HCT116 (cell line): ENCODE data around the gene NHSL1. TPM values are rescaled to one million over a fixed set of nuclear protein-coding genes. Genes with fewer than 3 reads are reported as not detected.

Experiments used
- ATAC-seq: fragments of 200-7000 bp; cut with Tn5 transposase; 2 replicates; pipeline ENCODE4 v1.9.1; 2020; ENCODE audit warnings: mild to moderate bottlenecking, moderate library complexity
- BruUV-seq: library from RNA; stranded (reverse); fragments of 400-500 nt; replicated peaks from 2 replicates; lab custom pipeline; 2021; lab: Mats Ljungman, UMichigan
- CTCF ChIA-PET: fragments of 300-600 bp; sonication (Branson Sonifier 250); formaldehyde crosslinking; loops from one replicate; lab custom pipeline; 2021; ENCODE audit warnings: antibody characterized with exemption; lab: Charles Lee
- POLR2A ChIA-PET: fragments of 300-600, 350-600 bp; sonication (Branson Sonifier 250); formaldehyde crosslinking; loops from one replicate; lab custom pipeline; 2021; ENCODE audit warnings: antibody characterized with exemption; lab: Charles Lee
- RAD21 ChIA-PET, 2 experiments: fragments of 300-600 bp; sonication (Branson Sonifier 250); formaldehyde crosslinking; loops; one replicate each; lab custom pipeline; 2023; ENCODE audit warnings: low total read pairs in 2 of 2; ENCODE audit not compliant: uncharacterized antibody in 2 of 2, unreplicated experiment in 2 of 2, low non-redundant PET in 1 of 2; lab: Charles Lee
- DNase-seq: peaks from one replicate; pipeline ENCODE4 v3.0.0-alpha.2; 2010; ENCODE audit warnings: low read depth, low spot score
- H2AFZ ChIP-seq: fragments of 200-600 bp; shearing (Covaris generic), sonication (generic); 2 replicates; pipeline ENCODE4 v1.6.1; 2017; ENCODE audit warnings: low read depth, mixed run types, mixed read lengths, antibody characterized with exemption, low read length; ENCODE audit not compliant: poor library complexity, severe bottlenecking
- H3K27ac ChIP-seq: 2 replicates; pipeline ENCODE4 v1.5.1; 2012; ENCODE audit warnings: low read depth, low read length
- H3K27me3 ChIP-seq: fragments of 200-600 bp; sonication (generic); 2 replicates; pipeline ENCODE4 v1.6.1; 2016; ENCODE audit warnings: mixed run types, low read length, mixed read lengths; ENCODE audit not compliant: insufficient read depth
- H3K36me3 ChIP-seq, 2 experiments: fragments of 200-500 bp in 1 of 2; fragments of 200-600 bp in 1 of 2; sonication (Bioruptor generic) in 1 of 2; sonication (generic) in 1 of 2; 2 replicates each; pipeline versions ENCODE4 v1.5.1 to v1.6.1; 2014 to 2016; ENCODE audit warnings: low read length in 2 of 2, inconsistent platforms in 1 of 2, mixed read lengths in 1 of 2, mixed run types in 1 of 2; ENCODE audit not compliant: insufficient read depth in 2 of 2, control insufficient read depth in 1 of 2
- H3K4me1 ChIP-seq, 2 experiments: fragments of 200-600 bp in 1 of 2; sonication (generic) in 1 of 2; 2 replicates each; pipeline versions ENCODE4 v1.5.1 to v1.6.1; 2012 to 2017; ENCODE audit warnings: low read length in 2 of 2, inconsistent platforms in 1 of 2, mild to moderate bottlenecking in 1 of 2, mixed read lengths in 1 of 2, mixed run types in 1 of 2, moderate library complexity in 1 of 2; ENCODE audit not compliant: insufficient read depth in 2 of 2, control insufficient read depth in 1 of 2
- H3K4me2 ChIP-seq: fragments of 200-600 bp; sonication (generic); 2 replicates; pipeline ENCODE4 v1.6.1; 2017; ENCODE audit warnings: mixed run types, low read length, mixed read lengths
- H3K4me3 ChIP-seq, 2 experiments: fragments of 200-600 bp in 1 of 2; sonication (generic) in 1 of 2; replicated peaks in 1 of 2; 2 replicates each; pipeline ENCODE4 v1.5.1; 2011 to 2016; ENCODE audit warnings: low read length in 2 of 2, control low read depth in 1 of 2, low read depth in 1 of 2, mild to moderate bottlenecking in 1 of 2, mixed read lengths in 1 of 2, mixed run types in 1 of 2
- H3K79me2 ChIP-seq: fragments of 200-600 bp; sonication (generic); 2 replicates; pipeline ENCODE4 v1.6.1; 2017; ENCODE audit warnings: mild to moderate bottlenecking, mixed run types, low read length, moderate library complexity, mixed read lengths; ENCODE audit not compliant: insufficient read depth
- H3K9ac ChIP-seq: fragments of 200-600 bp; sonication (generic); 2 replicates; pipeline ENCODE4 v1.6.1; 2016; ENCODE audit warnings: low read length, mixed read lengths
- H3K9me2 ChIP-seq: fragments of 200-600 bp; sonication (generic), shearing (Covaris generic); 2 replicates; pipeline ENCODE4 v1.6.1; 2017; ENCODE audit warnings: mixed run types, mild to moderate bottlenecking, moderate library complexity; ENCODE audit not compliant: insufficient read depth
- H3K9me3 ChIP-seq, 2 experiments: fragments of 200-500 bp in 1 of 2; fragments of 200-600 bp in 1 of 2; sonication (Bioruptor generic) in 1 of 2; sonication (generic) in 1 of 2; 2 replicates each; pipeline ENCODE4 v1.6.1; 2014 to 2017; ENCODE audit warnings: low read length in 2 of 2, mixed read lengths in 2 of 2, inconsistent platforms in 1 of 2, low read depth in 1 of 2, mild to moderate bottlenecking in 1 of 2, mixed run types in 1 of 2, moderate library complexity in 1 of 2; ENCODE audit not compliant: control insufficient read depth in 1 of 2, insufficient read depth in 1 of 2
- H4K20me1 ChIP-seq: fragments of 200-600 bp; sonication (generic), shearing (Covaris generic); 2 replicates; pipeline ENCODE4 v1.6.1; 2017; ENCODE audit warnings: mixed run types, mild to moderate bottlenecking, moderate library complexity; ENCODE audit not compliant: insufficient read depth
- CBX3 ChIP-seq: IDR thresholded peaks from 2 replicates; pipeline ENCODE4 v1.6.1; 2012; ENCODE audit warnings: low read depth
- EGR1 ChIP-seq: IDR thresholded peaks from 2 replicates; pipeline ENCODE4 v1.6.1; 2012; ENCODE audit warnings: low read depth
- EZH2 ChIP-seq: fragments of 200-600 bp; sonication (generic); IDR thresholded peaks from 2 replicates; pipeline ENCODE4 v1.6.1; 2017; ENCODE audit warnings: antibody characterized with exemption, mixed run types
- EZH2phosphoT487 ChIP-seq: fragments of 200-600 bp; IDR thresholded peaks from 2 replicates; pipeline ENCODE4 v1.6.1; 2018; ENCODE audit warnings: antibody characterized with exemption, borderline replicate concordance
- JUND ChIP-seq: IDR thresholded peaks from 2 replicates; pipeline ENCODE4 v1.6.1; 2012
- POLR2A ChIP-seq: IDR thresholded peaks from 2 replicates; pipeline ENCODE4 v1.7.0; 2011; ENCODE audit warnings: borderline replicate concordance; ENCODE audit not compliant: insufficient read depth, insufficient read length; ENCODE audit errors: extremely low read depth
- POLR2AphosphoS5 ChIP-seq: IDR thresholded peaks from 2 replicates; pipeline ENCODE4 v1.6.1; 2011; ENCODE audit warnings: mild to moderate bottlenecking, low read depth, low read length, moderate library complexity
- RAD21 ChIP-seq: IDR thresholded peaks from 2 replicates; pipeline ENCODE4 v1.6.1; 2012; ENCODE audit warnings: low read depth, mild to moderate bottlenecking
- SIN3A ChIP-seq: IDR thresholded peaks from 2 replicates; pipeline ENCODE4 v1.6.1; 2012; ENCODE audit warnings: low read depth
- TCF7L2 ChIP-seq: IDR thresholded peaks from 2 replicates; pipeline ENCODE4 v1.7.0; 2011; ENCODE audit warnings: borderline replicate concordance, inconsistent platforms; ENCODE audit not compliant: insufficient read depth, insufficient read length; ENCODE audit errors: extremely low read depth
- YY1 ChIP-seq: IDR thresholded peaks from 2 replicates; pipeline ENCODE4 v1.6.1; 2011; ENCODE audit warnings: low read length, low read depth, moderate library complexity, mild to moderate bottlenecking; ENCODE audit not compliant: insufficient replicate concordance; ENCODE audit errors: extremely low read depth
- ZFX ChIP-seq: fragments of 450-650 bp; IDR thresholded peaks from 2 replicates; pipeline ENCODE4 v1.6.1; 2017
- ZNF274 ChIP-seq: fragments of 200-500 bp; sonication (Bioruptor generic); IDR thresholded peaks from 2 replicates; pipeline ENCODE4 v1.6.1; 2014; ENCODE audit warnings: mild to moderate bottlenecking, low read depth, low read length, inconsistent platforms
- intact Hi-C: fragments of 100-400 bp; cut with micrococcal nuclease; formaldehyde crosslinking; loops from 2 replicates; pipeline ENCODE4 v1.10.0; 2022
- total RNA-seq: library from RNA; stranded (reverse); gene quantifications from one replicate; pipeline ENCODE4 v1.2.1, GENCODE V29; 2021; ENCODE audit not compliant: unreplicated experiment
- TF ChIP-seq, protein P1 (sequence below), 3 experiments: fragments of 200-600 bp in 1 of 3; sonication (generic) in 1 of 3; IDR thresholded peaks in 2 of 3; conservative IDR thresholded peaks in 1 of 3; 2 replicates each; pipeline ENCODE4 v1.5.1; 2012 to 2017; ENCODE audit warnings: low read depth in 2 of 3, low read length in 2 of 3, antibody characterized with exemption in 1 of 3, borderline replicate concordance in 1 of 3, control low read depth in 1 of 3, mild to moderate bottlenecking in 1 of 3, mixed read lengths in 1 of 3, mixed run types in 1 of 3, moderate library complexity in 1 of 3; ENCODE audit not compliant: insufficient read depth in 1 of 3
- TF ChIP-seq, protein P2 (sequence below): IDR thresholded peaks from 2 replicates; pipeline ENCODE4 v1.6.1; 2011; ENCODE audit warnings: mild to moderate bottlenecking, low read length, moderate library complexity; ENCODE audit not compliant: insufficient replicate concordance; ENCODE audit errors: extremely low read depth

The NHSL1 gene
- total RNA-seq, 1 experiment from 2014 or later = 15.4 TPM

DNA sequence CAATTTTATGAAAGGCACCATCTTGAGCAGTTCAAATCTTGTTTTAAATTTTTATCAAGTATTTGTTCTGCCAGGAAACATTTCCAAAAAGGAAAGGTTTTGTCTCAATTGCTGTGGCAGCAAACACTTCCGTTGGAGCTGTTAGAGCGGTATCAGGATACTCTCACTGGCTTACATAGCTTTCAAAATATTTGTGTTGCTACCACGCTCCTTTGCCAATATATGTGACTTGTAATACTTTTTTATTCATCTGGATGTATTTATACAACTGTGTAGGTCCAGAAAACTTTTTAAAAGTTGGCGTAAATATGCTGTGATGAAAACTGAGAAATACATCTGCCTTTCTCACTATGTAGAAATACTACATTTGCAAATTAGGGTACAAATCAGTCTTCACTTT is 37.8 kb upstream of the NHSL1 start:
- Histone ChIP-seq H4K20me1 (no peaks in the 10 kb centered on the region), H3K9ac (no peak overlapping the region), H3K9me3 (no peaks in the 10 kb centered on the region), H3K79me2 (no peaks in the 10 kb centered on the region), H3K36me3 (no peaks in the 10 kb centered on the region), H3K4me3 (no peak overlapping the region), H2AFZ (no peak overlapping the region), H3K27ac (no peak overlapping the region), H3K9me2 (no peaks in the 10 kb centered on the region), H3K27me3 (no peaks in the 10 kb centered on the region), H3K4me1 (no peaks in the 10 kb centered on the region), H3K4me2 (no peak overlapping the region)
- ChIA-PET RAD21 (no interaction called here), CTCF (no interaction called here)
- ATAC-seq = no peak
- BruUV-seq = no TSS peak
- TF ChIP-seq YY1 (no peak), EZH2phosphoT487 (no peak), ZFX (no peak), RAD21 (no peak), TCF7L2 (no peak), POLR2A (no peak), ZNF274 (no peak), SIN3A (no peak), EZH2 (no peak), CBX3 (no peak), JUND (no peak), EGR1 (no peak), POLR2AphosphoS5 (no peak)
- TF ChIP-seq, protein P1, sequence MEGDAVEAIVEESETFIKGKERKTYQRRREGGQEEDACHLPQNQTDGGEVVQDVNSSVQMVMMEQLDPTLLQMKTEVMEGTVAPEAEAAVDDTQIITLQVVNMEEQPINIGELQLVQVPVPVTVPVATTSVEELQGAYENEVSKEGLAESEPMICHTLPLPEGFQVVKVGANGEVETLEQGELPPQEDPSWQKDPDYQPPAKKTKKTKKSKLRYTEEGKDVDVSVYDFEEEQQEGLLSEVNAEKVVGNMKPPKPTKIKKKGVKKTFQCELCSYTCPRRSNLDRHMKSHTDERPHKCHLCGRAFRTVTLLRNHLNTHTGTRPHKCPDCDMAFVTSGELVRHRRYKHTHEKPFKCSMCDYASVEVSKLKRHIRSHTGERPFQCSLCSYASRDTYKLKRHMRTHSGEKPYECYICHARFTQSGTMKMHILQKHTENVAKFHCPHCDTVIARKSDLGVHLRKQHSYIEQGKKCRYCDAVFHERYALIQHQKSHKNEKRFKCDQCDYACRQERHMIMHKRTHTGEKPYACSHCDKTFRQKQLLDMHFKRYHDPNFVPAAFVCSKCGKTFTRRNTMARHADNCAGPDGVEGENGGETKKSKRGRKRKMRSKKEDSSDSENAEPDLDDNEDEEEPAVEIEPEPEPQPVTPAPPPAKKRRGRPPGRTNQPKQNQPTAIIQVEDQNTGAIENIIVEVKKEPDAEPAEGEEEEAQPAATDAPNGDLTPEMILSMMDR (IDR thresholded peaks at IDR 0.05 in 2 of 3, conservative IDR thresholded peaks at IDR 0.05 in 1 of 3; ENCODE audit: borderline replicate concordance in 1 of 3, insufficient read depth in 1 of 3, low read depth in 2 of 3, low read length in 2 of 3) = no peak
- TF ChIP-seq, protein P2, sequence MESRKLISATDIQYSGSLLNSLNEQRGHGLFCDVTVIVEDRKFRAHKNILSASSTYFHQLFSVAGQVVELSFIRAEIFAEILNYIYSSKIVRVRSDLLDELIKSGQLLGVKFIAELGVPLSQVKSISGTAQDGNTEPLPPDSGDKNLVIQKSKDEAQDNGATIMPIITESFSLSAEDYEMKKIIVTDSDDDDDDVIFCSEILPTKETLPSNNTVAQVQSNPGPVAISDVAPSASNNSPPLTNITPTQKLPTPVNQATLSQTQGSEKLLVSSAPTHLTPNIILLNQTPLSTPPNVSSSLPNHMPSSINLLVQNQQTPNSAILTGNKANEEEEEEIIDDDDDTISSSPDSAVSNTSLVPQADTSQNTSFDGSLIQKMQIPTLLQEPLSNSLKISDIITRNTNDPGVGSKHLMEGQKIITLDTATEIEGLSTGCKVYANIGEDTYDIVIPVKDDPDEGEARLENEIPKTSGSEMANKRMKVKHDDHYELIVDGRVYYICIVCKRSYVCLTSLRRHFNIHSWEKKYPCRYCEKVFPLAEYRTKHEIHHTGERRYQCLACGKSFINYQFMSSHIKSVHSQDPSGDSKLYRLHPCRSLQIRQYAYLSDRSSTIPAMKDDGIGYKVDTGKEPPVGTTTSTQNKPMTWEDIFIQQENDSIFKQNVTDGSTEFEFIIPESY = no peak
- TF ChIP-seq, all 23 proteins: peak for 0
- no peak for DNase-seq
- intact Hi-C loops = no loop called here
- POLR2A ChIA-PET = no interaction called here
